HTERT RPE-1 (cell line): ENCODE results near the gene TOP3A.
"Not testable (repeated sequence)": the region's sequence is repeated elsewhere in the genome, so short reads cannot be mapped to it uniquely, and the experiment has no call there.

ENCODE experiments used
- in situ Hi-C: fragments of 300-500 bp; cut with MboI; formaldehyde crosslinking; loops from 4 replicates; pipeline ENCODE4 v1.14.3; 2020; ENCODE audit warnings: low sequenced_read_pairs

Gene TOP3A

DNA sequence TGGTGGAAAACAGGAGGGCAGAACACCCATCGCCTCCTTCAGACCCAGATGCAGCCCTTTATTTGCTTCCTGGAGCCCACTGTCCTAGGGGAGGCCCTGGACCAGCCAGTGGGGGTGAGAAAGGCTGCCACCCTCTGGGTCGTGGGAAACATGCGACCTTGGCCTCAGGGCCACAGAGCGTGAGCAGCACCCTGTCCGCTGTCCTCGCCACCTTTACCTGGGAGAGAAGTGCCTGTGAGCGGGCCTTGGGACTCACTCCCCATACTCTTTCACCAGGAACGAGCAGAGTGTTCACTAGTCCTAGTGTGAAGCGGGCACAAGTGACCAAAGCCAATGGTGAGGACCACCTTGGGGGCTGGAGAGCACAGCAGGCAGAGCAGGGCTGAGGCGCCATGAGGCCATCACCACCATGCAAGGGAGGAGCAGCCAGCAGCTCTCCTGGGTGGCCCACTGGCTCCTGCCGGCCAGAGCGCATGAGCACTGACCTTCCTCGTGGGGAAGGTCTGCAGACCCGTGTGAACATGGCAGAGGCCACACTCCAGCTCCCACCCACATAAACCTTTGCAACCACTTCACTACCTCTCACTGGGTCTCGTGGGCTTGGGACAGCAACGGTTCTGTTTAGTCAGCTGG is 8.8 kb upstream of the TOP3A start:
- in situ Hi-C loops = no loop called here

DNA sequence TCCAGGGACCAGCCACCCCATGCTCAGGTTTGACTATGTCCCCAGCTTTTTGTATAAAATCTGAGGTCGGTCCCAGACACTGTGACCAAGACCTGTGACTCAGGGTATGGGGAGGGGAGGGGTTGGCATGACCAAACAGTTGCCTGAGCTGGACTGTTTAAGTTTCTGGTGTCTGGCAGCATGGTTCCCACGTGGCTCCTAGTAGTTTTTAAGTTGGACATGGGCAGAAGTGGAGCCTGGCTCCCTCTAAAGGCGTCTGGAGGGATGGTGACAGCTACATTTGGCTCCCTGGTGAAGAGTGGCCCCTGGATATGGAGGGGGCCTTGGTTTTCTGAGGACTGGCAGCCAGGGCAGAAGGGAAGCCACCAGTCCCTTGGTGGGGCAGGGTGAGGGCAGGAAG is 8.2 kb upstream of the TOP3A start:
- in situ Hi-C loops = no loop called here

DNA sequence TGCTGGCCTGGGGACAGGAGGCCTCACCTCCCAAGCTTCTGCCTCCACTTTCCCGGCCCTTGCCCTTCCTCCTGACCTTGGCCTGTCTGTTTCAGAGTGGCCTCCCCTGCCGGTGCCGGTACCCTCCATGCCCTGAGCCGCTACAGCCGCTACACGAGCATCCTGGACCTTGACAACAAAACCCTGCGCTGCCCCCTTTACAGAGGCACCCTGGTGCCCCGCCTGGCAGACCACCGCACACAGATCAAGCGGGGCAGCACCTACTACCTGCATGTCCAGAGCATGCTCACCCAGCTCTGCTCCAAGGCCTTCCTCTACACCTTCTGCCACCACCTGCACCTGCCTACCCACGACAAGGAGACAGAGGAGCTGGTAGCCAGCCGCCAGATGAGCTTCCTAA is 7.7 kb upstream of the TOP3A start:
- in situ Hi-C loops = no loop called here

DNA sequence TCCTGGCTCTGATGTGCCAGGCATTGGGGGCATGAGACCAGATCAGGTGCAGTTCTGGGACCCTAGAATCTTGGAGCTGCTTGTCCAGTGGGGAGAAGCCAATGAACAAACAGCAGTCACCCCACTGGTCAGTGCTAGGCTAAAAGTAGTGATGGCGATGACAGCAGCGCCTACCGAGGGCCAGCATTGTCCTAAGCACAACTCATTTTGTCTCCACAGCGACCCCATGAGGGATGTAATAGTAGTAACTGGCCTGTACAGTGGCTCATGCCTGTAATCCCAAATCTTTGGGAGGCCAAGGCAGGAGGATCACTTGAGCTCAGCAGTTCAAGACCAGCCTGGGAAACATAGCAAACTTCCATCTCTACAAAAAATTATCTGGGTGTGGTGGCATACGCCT is 6.5 kb upstream of the TOP3A start:
- in situ Hi-C loops = no loop called here

DNA sequence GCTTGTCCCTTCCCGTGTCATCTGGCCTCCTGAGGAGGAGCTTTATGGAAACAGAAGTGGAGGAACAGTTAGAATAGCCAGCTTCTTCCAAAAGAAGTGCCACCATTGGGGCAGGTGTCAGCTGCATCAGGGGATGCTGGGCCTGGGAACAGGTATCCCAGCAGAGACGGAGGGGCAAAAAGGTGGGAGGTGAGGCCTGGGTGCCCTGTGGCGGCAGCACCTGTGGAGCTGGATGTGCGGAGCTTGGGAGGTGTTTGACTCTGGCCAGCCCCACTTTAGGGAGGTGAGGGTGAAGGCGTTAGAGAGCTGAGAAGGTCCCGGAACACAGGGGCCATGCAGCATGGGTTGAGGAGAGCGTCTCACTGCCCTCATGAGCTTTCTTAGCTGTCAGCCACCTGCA is 5.5 kb upstream of the TOP3A start:
- in situ Hi-C loops = no loop called here

DNA sequence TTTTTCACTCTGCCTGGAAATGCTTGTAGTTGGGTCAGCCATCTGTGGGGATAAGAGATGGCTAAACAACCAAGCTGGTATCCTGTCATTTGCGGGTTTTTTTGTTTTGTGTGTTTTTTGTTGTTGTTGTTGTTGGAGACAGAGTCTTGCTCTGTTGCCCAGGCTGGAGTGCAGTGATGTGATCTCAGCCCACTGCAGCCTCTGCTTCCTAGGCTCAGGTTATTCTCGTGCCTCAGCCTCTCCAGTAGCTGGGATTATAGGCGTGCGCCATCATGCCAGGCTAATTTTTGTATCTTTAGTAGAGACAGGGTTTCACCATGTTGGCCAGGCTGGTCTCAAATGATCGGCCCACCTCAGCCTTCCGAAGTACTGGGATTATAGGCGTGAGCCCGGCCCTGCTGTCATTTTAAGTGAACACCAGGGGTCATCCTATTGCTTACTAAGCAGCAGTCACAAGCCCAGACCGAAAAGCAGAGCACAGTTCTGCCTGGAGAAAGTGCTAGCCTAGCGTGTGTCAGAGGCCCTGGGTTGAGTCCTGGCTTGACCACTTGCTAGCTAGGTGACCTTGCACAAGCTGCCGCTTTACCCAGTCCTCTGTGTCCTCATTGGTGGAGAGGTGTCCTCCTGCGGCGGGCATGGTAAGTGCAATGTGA is 4.9 kb upstream of the TOP3A start:
- in situ Hi-C loops = no loop called here

DNA sequence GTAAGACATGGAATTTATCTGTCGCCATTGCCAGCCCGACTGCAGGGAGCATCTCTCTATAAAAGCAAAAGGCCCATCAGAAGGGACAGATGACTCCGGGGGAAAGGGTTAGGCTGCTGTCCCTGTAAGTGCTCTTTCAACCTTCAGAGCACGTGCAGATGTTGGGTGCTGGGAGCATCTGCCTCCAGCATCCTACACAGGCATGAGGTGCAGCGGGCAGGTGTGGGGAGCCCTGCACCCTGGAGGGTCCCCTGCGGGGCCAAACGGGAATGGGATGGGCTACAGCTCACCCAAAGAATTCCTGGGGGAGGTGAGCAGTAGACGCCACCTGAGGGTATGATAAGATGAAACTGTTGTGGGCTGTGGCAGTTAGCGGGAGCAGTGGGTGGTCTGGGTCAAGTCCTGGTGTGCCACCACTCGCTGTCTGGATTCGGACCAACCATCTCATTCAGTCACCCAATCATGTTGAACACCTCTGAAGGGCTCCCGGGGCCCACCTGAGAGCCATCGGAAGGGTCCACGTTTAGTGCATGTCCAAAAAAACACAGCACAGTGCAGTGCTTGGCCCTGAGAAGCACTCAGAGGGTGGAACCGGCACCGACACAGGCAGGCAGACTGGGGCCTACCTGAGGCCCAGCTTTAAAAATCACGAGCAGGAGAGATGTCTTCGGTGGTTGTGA is 4.1 kb upstream of the TOP3A start:
- in situ Hi-C loops = no loop called here

DNA sequence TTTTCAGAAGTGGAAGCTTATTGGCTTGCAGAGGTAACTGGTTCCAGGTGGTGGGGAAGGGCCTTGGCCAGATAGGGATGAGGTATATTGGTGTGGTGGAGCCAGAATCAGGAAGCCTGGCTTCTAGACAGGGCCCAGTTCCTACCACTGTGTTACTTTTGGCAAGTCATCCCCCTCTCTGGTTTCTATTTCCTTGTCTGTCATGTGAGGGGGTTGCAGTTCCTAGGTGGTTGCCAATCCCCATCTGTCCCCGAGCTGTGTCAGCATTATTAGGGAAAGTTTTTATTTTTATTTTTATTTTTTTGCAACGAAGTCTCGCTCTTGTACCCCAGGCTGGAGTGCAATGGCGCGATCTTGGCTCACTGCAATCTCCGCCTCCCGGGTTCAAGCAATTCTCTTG is 3.3 kb upstream of the TOP3A start:
- in situ Hi-C loops = no loop called here

DNA sequence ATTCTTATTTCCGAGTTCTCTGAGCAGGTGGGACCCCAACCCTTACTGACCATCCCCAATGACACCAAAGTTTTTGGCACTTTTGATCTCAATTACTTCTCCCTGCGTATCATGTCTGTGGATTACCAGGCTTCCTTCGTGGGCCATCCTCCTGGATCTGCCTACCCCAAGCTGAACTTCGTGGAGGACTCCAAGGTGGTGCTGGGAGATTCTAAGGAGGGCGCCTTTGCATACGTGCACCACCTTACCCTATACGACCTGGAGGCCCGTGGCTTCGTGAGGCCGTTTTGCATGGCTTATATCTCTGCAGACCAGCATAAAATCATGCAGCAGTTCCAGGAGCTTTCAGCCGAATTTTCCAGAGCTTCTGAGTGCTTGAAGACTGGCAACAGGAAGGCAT is 1.2 kb upstream of the TOP3A start:
- in situ Hi-C loops = no loop called here

DNA sequence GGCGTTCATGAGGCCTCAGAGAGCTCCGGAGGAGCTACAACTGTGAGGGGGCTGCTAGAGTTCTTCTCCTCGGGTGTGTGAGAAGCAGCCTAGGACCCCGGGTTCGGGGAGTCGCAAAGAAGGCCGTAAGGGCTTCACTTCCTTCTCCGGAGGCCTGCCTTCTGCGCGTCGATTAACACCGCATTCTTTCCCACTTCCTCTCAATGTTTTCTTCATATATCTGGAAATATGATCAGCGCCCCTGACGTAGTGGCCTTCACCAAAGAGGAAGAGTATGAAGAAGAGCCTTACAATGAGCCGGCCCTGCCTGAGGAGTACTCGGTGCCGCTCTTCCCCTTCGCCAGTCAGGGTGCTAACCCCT is 748 bp upstream of the TOP3A start:
- in situ Hi-C loops = no loop called here

DNA sequence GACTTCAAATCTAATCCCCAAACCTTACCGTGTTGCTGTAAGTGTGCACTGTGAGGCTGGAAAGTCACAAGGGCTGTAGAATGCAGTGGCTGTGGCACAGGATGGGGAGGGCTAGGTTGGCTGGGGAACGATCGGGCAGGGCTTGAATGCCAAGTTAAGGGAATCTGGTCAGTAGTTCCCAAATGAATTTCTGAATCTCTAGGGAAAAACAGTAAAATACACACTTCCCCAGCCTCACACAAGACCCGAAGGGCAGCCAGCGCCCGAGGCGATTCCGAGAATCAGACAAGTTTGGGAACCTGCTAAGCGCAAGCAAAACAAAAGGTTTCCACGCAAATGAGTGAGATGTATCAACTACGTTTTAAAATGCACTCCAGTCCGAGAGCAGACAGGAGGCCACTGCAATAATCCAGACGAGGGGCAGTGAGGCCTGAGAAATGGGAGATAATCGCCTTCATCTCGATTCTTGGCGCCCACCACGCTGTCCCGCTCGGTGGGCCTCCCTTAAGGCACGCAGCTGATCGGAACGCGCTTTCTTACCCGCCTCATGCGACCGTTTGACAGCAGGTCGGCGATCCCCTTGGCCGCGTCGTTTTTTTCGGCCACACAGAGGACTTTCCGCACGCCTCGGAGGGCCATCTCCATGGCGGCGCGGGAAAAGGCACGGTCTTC is 599 bp downstream of the TOP3A start:
- in situ Hi-C loops = no loop called here

DNA sequence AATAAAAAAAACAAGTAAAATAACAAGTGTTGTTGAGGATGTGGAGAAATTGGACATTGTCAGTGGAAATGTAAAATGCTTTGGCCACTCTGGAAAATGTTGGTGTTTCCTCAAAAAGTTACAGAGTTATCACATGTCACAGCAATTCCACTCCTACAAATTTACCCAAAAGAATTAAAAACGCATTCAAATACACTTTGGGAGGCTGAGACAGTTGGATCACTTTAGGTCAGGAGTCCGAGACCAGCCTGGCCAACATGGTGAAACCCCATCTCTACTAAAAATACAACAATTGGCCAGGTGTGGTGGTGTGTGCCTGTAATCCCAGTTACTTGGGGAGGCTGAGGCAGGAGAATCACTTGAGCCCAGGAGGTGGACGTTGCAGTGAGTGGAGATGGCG is 5.6 kb downstream of the TOP3A start:
- in situ Hi-C loops = no loop called here

DNA sequence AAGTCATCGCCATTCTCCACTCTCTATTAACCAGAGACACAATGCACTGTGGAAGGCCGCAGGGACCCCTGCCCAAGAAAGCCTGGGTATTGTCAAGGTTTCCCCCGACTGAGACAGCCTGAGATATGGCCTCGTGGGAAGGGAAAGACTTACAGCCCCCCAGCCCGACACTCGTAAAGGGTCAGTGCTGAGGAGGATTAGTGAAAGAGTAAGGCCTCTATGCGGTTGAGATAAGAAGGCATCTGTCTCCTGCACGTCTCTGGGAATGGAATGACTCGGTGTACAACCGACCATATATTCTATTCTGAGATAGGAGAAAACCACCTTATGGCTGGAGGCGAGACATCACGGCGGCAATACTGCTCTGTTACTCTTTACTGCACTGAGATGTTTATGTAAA is 11.6 kb downstream of the TOP3A start:
- in situ Hi-C loops = not testable (repeated sequence)

DNA sequence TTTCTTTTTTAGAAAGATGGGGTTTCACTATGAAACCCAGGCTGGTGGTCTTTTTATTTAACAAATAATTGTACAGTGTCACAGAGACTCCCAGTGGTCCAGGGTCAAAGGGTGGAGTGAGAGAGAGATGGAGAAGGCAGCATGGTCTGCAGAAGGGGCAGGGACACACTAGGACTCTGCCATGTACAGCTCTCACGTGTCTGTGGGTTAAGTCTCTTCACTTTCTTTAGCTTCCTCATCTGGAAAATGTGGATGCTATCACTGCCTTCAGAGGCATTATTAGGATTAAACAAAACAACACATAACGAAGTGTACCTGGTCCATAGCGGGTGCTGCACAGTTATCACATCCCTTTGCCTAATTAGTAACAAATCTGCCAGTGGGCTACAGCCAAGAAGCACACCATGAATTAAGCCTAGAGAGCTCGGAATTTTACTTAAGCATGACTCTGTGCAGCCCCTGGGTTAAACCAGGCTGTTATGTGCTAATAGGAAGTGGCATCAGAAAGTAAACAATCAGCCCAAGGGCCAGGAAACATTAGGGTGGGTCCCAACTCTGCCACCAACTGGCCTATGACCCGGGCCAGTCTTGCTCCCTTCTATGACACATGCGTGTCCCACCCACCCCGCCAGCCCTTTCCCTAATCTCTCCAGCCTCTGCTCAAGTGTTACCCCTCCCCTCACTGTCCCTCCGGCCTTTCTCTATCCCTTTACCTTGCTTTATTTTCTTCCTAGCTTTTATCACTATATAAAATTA is 13.9 kb downstream of the TOP3A start:
- in situ Hi-C loops = no loop called here

DNA sequence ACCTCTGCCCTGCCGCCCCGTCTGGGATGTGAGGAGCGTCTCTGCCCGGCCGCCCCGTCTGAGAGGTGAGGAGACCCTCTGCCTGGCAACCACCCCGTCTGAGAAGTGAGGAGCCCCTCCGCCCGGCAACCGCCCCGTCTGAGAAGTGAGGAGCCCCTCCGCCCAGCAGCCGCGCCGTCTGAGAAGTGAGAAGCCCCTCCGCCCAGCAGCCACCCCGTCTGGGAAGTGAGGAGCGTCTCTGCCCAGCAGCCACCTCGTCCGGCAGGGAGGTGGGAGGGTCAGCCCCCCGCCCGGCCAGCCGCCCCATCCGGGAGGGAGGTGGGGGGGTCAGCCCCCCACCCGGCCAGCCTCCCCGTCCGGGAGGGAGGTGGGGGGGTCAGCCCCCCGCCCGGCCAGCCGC is 16.7 kb downstream of the TOP3A start:
- in situ Hi-C loops = not testable (repeated sequence)

DNA sequence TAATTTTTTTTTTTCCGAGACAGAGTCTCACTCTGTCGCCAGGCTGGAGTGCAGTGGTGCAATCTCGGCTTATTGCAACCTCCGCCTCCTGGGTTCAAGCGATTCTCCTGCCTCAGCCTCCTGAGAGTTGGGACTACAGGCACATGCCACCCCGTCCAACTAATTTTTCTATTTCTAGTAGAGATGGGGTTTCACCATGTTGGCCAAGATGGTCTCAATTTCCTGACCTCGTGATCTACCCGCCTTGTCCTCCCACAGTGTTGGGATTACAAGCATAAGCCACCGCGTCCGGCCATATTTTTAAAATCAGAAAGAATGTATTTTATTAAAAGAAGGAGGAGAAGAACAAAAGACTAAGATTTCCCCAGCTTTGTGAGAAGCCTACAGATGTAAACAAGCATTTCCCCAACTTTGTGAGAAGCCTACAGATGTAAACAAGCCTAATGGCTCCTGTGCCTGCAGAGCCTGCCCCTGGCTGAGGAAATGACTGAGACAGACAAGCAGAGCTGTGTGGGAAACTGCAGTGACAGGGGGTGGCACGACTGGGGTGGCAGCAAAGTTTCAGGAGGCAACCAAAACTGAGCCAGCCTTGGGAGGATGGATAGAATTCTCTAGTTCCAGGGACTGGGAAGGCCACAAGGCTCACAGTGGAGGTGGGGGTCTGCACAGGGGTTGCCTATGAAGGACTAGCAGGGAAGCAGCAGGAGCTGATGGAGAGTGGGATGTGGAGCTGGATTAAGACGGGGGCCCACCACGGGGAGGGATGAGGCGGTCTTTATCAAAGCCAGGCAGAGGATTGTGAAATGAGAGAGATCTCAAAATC is 22.9 kb downstream of the TOP3A start:
- in situ Hi-C loops = no loop called here

DNA sequence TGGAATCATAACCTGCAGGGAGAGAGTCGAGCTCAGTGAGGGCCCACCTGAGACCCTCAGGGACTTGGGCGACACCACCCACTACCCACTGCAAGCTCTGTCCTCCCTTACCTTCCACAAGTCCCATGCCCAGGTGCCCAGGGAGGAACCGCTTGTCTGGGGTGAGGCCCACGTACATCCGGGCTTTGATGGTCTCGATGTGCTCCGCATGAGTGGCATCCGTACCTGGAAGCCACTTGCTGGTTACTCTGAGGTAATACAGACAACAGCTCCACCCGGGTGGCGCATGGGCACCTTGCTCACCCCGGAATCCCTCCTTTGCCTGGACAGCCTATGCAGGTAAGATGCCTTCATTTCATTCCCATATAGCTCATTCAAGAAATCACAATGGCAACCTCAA is 29.5 kb downstream of the TOP3A start:
- in situ Hi-C loops = no loop called here

DNA sequence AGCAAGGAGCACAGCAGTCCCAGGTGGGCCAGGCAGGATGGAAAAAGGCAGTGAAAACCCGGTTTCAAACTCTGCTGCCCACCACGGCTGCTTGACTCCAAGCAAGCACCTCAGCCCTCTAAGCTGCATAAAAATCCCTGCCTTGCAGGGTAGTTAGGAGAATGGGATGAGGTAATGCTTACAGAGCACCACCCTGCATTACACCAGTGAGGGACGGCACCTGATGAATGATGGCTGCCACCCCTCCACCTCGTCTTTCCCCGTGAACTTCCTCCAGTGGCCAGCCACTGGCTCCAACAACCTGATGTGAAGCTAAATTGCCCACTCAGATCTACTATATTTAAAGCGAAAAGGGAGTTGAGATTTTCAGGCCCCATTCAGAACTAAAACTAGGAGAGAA is 33.0 kb downstream of the TOP3A start:
- in situ Hi-C loops = no loop called here

DNA sequence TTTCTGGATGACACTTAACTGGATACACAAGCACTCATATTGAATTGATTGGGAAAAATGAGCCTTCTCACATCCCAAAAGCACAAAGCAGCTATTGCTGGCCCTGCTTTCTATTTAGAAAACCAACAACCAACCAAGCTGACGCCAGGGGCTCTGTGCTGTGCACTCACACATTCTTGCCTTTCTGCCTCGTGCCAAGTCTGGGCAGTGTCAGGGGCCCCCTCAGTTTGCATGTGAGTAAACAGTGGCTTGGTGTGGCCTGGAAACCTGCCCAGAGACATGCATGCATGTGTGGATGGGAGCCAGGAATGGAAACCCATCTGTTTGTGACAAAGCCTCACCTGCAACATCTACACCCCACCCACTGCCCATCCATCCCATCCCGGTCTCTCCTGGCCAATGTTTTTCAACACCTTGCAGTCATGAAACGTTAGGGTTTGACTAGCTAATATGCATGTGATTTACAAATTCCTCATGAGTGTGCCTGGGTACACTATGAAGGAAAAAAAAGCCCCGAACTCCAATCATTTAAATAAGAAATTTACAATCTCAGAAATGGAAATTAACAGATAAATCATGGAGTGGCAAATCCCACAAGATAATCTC is 33.9 kb downstream of the TOP3A start:
- in situ Hi-C loops = no loop called here

DNA sequence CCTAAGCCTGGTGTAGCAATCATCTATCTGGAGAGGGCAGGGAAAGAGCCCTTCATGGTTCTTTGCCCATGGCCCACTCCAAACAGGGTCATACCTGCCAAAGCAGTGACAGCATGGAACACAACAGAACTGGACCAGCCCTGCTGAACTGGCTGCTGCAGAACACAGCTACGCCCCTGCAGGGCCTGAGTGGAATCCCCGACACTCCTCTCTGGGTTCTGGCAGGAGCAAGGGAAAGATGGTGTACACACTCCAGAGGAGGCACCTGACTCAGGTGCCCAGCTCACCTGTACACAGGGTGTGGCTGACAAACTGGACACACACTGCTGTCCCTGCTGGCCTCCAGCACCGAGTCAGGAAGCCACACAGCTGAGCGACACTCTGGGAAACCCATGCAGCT is 34.5 kb downstream of the TOP3A start:
- in situ Hi-C loops = no loop called here
